RWPE2 (cell line): ENCODE data around the gene KIAA1671.

Source experiments
- ATAC-seq: fragments of 200-7000 bp; cut with Tn5 transposase; 3 replicates; pipeline ENCODE4 v1.9.1; 2021; ENCODE audit warnings: low read depth
- DNase-seq: peaks from one replicate; pipeline ENCODE4 v3.0.0-alpha.2; 2020; ENCODE audit warnings: low spot score
- H3K27ac ChIP-seq: fragments of 450-650 bp; 2 replicates; pipeline ENCODE4 v1.5.1; 2017; ENCODE audit warnings: mild to moderate bottlenecking; ENCODE audit not compliant: poor library complexity, severe bottlenecking
- H3K27me3 ChIP-seq: fragments of 250-450 bp; sonication (Bioruptor Pico); 2 replicates; pipeline ENCODE4 v1.5.1; 2021; ENCODE audit warnings: mild to moderate bottlenecking, moderate library complexity; ENCODE audit not compliant: insufficient read depth, poor library complexity, severe bottlenecking
- H3K36me3 ChIP-seq: fragments of 250-450 bp; sonication (Bioruptor Pico); 2 replicates; pipeline ENCODE4 v1.5.1; 2020; ENCODE audit warnings: low read depth, mild to moderate bottlenecking, moderate library complexity
- H3K4me1 ChIP-seq: fragments of 250-450 bp; sonication (Bioruptor Pico); 2 replicates; pipeline ENCODE4 v1.5.1; 2021; ENCODE audit warnings: mild to moderate bottlenecking, moderate library complexity; ENCODE audit not compliant: insufficient read depth, poor library complexity, severe bottlenecking
- H3K4me3 ChIP-seq: fragments of 250-450 bp; sonication (Bioruptor Pico); 2 replicates; pipeline ENCODE4 v1.5.1; 2021; ENCODE audit warnings: mild to moderate bottlenecking, moderate library complexity; ENCODE audit not compliant: severe bottlenecking
- H3K9me3 ChIP-seq: fragments of 250-450 bp; sonication (Bioruptor Pico); 2 replicates; pipeline ENCODE4 v1.5.1; 2021; ENCODE audit warnings: mild to moderate bottlenecking, moderate library complexity; ENCODE audit not compliant: severe bottlenecking
- TF ChIP-seq, protein P1 (sequence below): fragments of 450-650 bp; IDR thresholded peaks from one replicate; pipeline ENCODE4 v1.5.1; 2017; ENCODE audit warnings: mild to moderate bottlenecking, moderate library complexity; ENCODE audit not compliant: poor library complexity, severe bottlenecking

Gene KIAA1671

DNA sequence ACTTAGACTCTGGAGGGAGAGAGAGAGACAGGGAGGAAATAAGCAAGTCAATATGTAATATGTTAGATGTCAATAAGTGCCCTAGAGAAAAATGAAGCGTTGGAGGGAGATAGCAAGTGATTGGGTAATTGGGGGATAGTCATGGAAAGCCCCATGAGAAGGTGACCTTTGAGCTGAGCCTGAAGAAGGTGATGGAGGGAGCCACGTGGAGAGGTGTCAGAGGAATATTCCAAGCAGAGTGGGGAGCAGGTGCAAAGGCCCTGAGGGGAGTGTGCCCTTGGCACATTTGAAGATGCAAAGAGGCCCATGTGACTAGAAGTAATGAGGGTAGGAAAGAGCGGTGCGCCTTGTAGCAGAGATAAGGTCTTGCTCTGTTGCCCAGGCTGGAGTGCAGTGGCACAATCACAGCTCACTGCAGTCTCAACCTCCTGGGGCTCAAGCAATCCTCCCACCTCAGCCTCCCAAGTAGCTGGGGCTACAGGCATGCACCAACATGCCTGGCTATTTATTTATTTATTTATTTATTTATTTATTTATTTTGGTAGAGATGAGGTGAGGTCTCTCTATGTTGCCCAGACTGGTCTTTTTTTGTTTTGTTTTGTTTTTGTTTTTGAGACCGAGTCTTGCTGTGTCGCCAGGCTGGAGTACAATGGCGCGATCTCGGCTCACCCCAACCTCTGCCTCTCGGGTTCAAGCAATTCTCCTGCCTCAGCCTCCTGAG, 8.1 kb upstream of the KIAA1671 start:
- H3K4me1 ChIP-seq: peaks cover 5% of the 10 kb centered on the region
- no peak for DNase-seq

DNA sequence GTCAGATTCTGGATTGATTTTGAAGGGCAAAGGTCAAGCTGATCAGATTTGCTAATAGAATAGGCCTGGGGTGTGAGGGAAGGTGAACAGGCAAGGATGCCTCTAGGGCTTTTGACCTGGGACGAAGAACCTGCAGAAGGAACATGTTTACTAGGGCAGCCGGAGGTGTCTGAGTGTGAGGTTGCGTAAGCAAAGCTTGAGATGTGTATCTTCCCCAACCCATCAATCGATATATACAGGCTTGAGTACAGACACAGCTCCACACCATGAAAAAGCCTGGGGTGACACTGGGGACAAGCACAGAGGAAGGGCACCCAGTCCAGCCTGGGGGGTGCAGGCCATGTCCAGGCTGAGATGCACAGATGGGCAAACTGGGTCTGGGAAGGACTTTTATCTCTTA, 7.1 kb upstream of the KIAA1671 start:
- no peak for DNase-seq
- H3K27me3 ChIP-seq: no peaks in the 10 kb centered on the region
- TF ChIP-seq, protein P1, sequence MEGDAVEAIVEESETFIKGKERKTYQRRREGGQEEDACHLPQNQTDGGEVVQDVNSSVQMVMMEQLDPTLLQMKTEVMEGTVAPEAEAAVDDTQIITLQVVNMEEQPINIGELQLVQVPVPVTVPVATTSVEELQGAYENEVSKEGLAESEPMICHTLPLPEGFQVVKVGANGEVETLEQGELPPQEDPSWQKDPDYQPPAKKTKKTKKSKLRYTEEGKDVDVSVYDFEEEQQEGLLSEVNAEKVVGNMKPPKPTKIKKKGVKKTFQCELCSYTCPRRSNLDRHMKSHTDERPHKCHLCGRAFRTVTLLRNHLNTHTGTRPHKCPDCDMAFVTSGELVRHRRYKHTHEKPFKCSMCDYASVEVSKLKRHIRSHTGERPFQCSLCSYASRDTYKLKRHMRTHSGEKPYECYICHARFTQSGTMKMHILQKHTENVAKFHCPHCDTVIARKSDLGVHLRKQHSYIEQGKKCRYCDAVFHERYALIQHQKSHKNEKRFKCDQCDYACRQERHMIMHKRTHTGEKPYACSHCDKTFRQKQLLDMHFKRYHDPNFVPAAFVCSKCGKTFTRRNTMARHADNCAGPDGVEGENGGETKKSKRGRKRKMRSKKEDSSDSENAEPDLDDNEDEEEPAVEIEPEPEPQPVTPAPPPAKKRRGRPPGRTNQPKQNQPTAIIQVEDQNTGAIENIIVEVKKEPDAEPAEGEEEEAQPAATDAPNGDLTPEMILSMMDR: no peak

More for the DNA sequence above, 8.1 kb upstream of the KIAA1671 start:
- TF ChIP-seq, protein P1: no peak
- H3K27ac ChIP-seq: no peak overlapping the region
- no peak for ATAC-seq
- H3K4me3 ChIP-seq: no peak overlapping the region
- H3K9me3 ChIP-seq: no peaks in the 10 kb centered on the region
- no peaks in the 10 kb centered on the region for H3K27me3 ChIP-seq
- H3K36me3 ChIP-seq: no peaks in the 10 kb centered on the region

DNA sequence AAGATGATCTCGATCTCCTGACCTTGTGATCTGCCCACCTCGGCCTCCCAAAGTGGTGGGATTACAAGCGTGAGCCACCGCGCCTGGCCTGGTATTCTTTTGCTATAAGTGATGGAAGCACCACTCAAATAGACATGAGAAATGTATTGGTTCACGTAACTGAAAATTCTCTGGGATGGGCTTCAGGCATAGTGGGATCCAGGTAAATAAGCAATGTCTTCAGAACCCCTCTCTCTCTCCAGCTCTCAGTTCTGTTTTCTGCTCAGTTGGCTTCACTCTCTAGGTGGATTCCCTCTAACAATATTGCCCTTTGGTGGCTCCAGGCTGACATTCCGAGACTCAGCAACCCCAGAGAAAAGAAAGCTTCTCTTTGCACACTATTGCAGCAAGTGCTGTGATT, 5.1 kb upstream of the KIAA1671 start:
- Histone ChIP-seq H3K27me3 (no peaks in the 10 kb centered on the region), H3K4me1 (peaks cover 17% of the 10 kb centered on the region), H3K9me3 (no peaks in the 10 kb centered on the region), H3K27ac (no peak overlapping the region), H3K36me3 (no peaks in the 10 kb centered on the region), H3K4me3 (no peak overlapping the region)
- no peak for DNase-seq
- TF ChIP-seq, protein P1: no peak
- no peak for ATAC-seq

More for the DNA sequence above, 7.1 kb upstream of the KIAA1671 start:
- no peaks in the 10 kb centered on the region for H3K9me3 ChIP-seq
- H3K36me3 ChIP-seq: no peaks in the 10 kb centered on the region
- peaks cover 11% of the 10 kb centered on the region for H3K4me1 ChIP-seq
- H3K27ac ChIP-seq: no peak overlapping the region
- no peak for ATAC-seq
- no peak overlapping the region for H3K4me3 ChIP-seq

DNA sequence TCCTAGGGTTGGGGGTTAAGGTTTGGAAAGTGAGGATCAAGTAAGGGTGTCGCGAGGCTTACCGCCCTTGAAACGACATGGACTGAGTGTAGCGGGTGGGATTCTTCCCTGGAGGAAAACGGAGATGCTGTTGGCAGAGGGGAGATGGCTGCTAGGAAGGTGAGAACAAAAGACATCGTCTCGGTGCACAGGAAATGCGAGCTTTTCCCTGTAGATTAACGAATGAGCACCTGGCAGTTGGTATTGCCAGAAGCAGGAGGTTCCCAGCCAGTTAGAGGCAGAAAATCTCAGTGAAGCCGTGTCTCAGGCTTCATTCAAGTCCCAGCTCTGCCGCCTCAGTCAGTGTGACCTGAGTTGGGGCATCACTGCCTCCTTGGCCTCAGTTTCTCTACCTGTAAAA, 4.6 kb upstream of the KIAA1671 start:
- H3K9me3 ChIP-seq: no peaks in the 10 kb centered on the region
- H3K4me1 ChIP-seq: peaks cover 16% of the 10 kb centered on the region
- TF ChIP-seq, protein P1: no peak
- DNase-seq (no peak), ATAC-seq (no peak)
- H3K4me3 ChIP-seq: no peak overlapping the region
- no peak overlapping the region for H3K27ac ChIP-seq
- no peaks in the 10 kb centered on the region for H3K27me3 ChIP-seq
- no peaks in the 10 kb centered on the region for H3K36me3 ChIP-seq
